Activated B cell treated with CpG ODN at 0.5 μM for 24 hours (primary cell): ENCODE results near the gene SERPINE3. TPM values are rescaled to one million over a fixed set of nuclear protein-coding genes. Genes with fewer than 3 reads are reported as not detected.

Source experiments
- ATAC-seq: fragments of 200-7000 bp; cut with Tn5 transposase; one replicate; pipeline ENCODE4 v1.10.0; 2021; ENCODE audit warnings: low read depth, mild to moderate bottlenecking, moderate library complexity
- CTCF ChIA-PET: fragments of 350-600 bp; sonication (Branson Sonifier 250); formaldehyde crosslinking; loops from one replicate; lab custom pipeline; 2021; ENCODE audit warnings: antibody characterized with exemption; lab: Charles Lee
- POLR2A ChIA-PET: fragments of 350-600 bp; sonication (Branson Sonifier 250); formaldehyde crosslinking; loops from one replicate; lab custom pipeline; 2021; ENCODE audit warnings: antibody characterized with exemption; lab: Charles Lee
- DNase-seq: peaks from one replicate; pipeline ENCODE4 v3.0.0; 2022
- H3K27ac Mint-ChIP-seq: one replicate; pipeline ENCODE4 v1.8.0; 2020; ENCODE audit warnings: mixed read lengths
- H3K27me3 Mint-ChIP-seq: one replicate; pipeline ENCODE4 v1.8.0; 2021; ENCODE audit warnings: mixed read lengths
- H3K36me3 Mint-ChIP-seq: one replicate; pipeline ENCODE4 v1.8.0; 2021; ENCODE audit warnings: low read depth, mixed read lengths
- H3K4me1 Mint-ChIP-seq: one replicate; pipeline ENCODE4 v1.8.0; 2021; ENCODE audit warnings: mixed read lengths
- H3K4me3 Mint-ChIP-seq: one replicate; pipeline ENCODE4 v1.8.0; 2020; ENCODE audit warnings: mild to moderate bottlenecking, mixed read lengths
- H3K9me3 Mint-ChIP-seq: one replicate; pipeline ENCODE4 v1.8.0; 2020; ENCODE audit warnings: mixed read lengths
- CTCF ChIP-seq: fragments of 200-600 bp; IDR thresholded peaks from one replicate; pipeline ENCODE4 v1.8.0; 2022; ENCODE audit warnings: antibody characterized with exemption, mild to moderate bottlenecking
- intact Hi-C: fragments of 100-400 bp; cut with micrococcal nuclease; formaldehyde crosslinking; loops from one replicate; pipeline ENCODE4 v1.15.1; 2024
- total RNA-seq: library from RNA; stranded (reverse); gene quantifications from 2 replicates; pipeline ENCODE4 v1.2.3, GENCODE V29; 2022

The SERPINE3 gene
- total RNA-seq, 1 donor from 2014 or later: not detected

GRCh38 chr13:51357928-51358595, 18.6 kb downstream of the SERPINE3 start:
- TF ChIP-seq CTCF: no peak
- peaks cover 18% of the 10 kb centered on the region for H3K36me3 Mint-ChIP-seq
- no peaks in the 10 kb centered on the region for H3K9me3 Mint-ChIP-seq
- H3K4me1 Mint-ChIP-seq: no peaks in the 10 kb centered on the region
- no peak overlapping the region for H3K27ac Mint-ChIP-seq
- ChIA-PET CTCF (no interaction called here), POLR2A (no interaction called here)
- no peak for DNase-seq
- ATAC-seq: no peak
- intact Hi-C loops: no loop called here
- no peaks in the 10 kb centered on the region for H3K27me3 Mint-ChIP-seq
- no peak overlapping the region for H3K4me3 Mint-ChIP-seq

GRCh38 chr13:51359352-51359751, 19.9 kb downstream of the SERPINE3 start:
- DNase-seq (no peak), ATAC-seq (no peak)
- no peak for TF ChIP-seq CTCF
- CTCF ChIA-PET: no interaction called here
- Mint-ChIP-seq H3K36me3 (peaks cover 25% of the 10 kb centered on the region), H3K27me3 (no peaks in the 10 kb centered on the region), H3K4me3 (no peak overlapping the region), H3K4me1 (no peaks in the 10 kb centered on the region), H3K27ac (no peak overlapping the region), H3K9me3 (no peaks in the 10 kb centered on the region)
- intact Hi-C loops: no loop called here
- POLR2A ChIA-PET: no interaction called here

GRCh38 chr13:51360489-51360888, 21.0 kb downstream of the SERPINE3 start:
- Mint-ChIP-seq H3K27me3 (no peaks in the 10 kb centered on the region), H3K27ac (no peak overlapping the region), H3K4me1 (no peaks in the 10 kb centered on the region), H3K9me3 (no peaks in the 10 kb centered on the region), H3K4me3 (no peak overlapping the region), H3K36me3 (peaks cover 35% of the 10 kb centered on the region)
- DNase-seq (no peak), ATAC-seq (no peak)
- intact Hi-C loops: no loop called here
- ChIA-PET POLR2A (no interaction called here), CTCF (no interaction called here)
- no peak for TF ChIP-seq CTCF

GRCh38 chr13:51361106-51361505, 21.6 kb downstream of the SERPINE3 start:
- ChIA-PET POLR2A (no interaction called here), CTCF (no interaction called here)
- intact Hi-C loops: no loop called here
- Mint-ChIP-seq H3K27me3 (no peaks in the 10 kb centered on the region), H3K9me3 (no peaks in the 10 kb centered on the region), H3K36me3 (peaks cover 40% of the 10 kb centered on the region), H3K4me1 (no peaks in the 10 kb centered on the region), H3K4me3 (no peak overlapping the region), H3K27ac (no peak overlapping the region)
- DNase-seq (no peak), ATAC-seq (no peak)
- no peak for TF ChIP-seq CTCF

- no peaks in the 10 kb centered on the region for H3K9me3 Mint-ChIP-seq
- H3K36me3 Mint-ChIP-seq: peaks cover 57% of the 10 kb centered on the region
- intact Hi-C loops: no loop called here
- POLR2A ChIA-PET: no interaction called here
- CTCF ChIA-PET: no interaction called here
- ATAC-seq: no peak
- H3K4me3 Mint-ChIP-seq: no peak overlapping the region
- no peaks in the 10 kb centered on the region for H3K27me3 Mint-ChIP-seq
- no peaks in the 10 kb centered on the region for H3K4me1 Mint-ChIP-seq
- no peak overlapping the region for H3K27ac Mint-ChIP-seq
- DNase-seq: no peak
- TF ChIP-seq CTCF: no peak
These were observed 24.1 kb downstream of the SERPINE3 start for GRCh38 chr13:51363625-51364024.
